HEK293 (cell line): ENCODE data around the gene KPNA5.
"Not testable (repeated sequence)": the region's sequence is repeated elsewhere in the genome, so short reads cannot be mapped to it uniquely, and the experiment has no call there.

ENCODE experiments used
- CTCF ChIA-PET: fragments of 350-600 bp; formaldehyde crosslinking; extraction: SDS; loops from one replicate; lab custom pipeline; 2021; ENCODE audit warnings: antibody characterized with exemption; lab: Yijun Ruan, JAX
- POLR2A ChIA-PET: fragments of 300-600 bp; formaldehyde crosslinking; extraction: SDS; loops from one replicate; lab custom pipeline; 2020; ENCODE audit warnings: antibody characterized with exemption, inconsistent platforms; lab: Yijun Ruan, JAX
- H3K27ac ChIP-seq: fragments of 200-500 bp; sonication (Bioruptor generic); 2 replicates; pipeline ENCODE4 v1.5.1; 2014; ENCODE audit warnings: low read depth, low read length, control low read depth, inconsistent platforms; ENCODE audit errors: extremely low read depth
- H3K36me3 ChIP-seq, 2 experiments: fragments of 200-500 bp in 1 of 2; sonication (Bioruptor generic) in 1 of 2; 1 replicate in 1 of 2; 2 replicates in 1 of 2; pipeline ENCODE4 v1.5.1; 2014 to 2017; ENCODE audit warnings: inconsistent platforms in 2 of 2, low read length in 2 of 2; ENCODE audit not compliant: control insufficient read depth in 2 of 2, insufficient read depth in 1 of 2
- H3K4me1 ChIP-seq: fragments of 200-500 bp; sonication (Bioruptor generic); 2 replicates; pipeline ENCODE4 v1.5.1; 2014; ENCODE audit warnings: mild to moderate bottlenecking, low read length, inconsistent platforms; ENCODE audit not compliant: control insufficient read depth, insufficient read depth
- H3K4me3 ChIP-seq: 2 replicates; pipeline ENCODE4 v1.5.1; 2011; ENCODE audit warnings: low read depth, mild to moderate bottlenecking, control low read depth, low read length, moderate library complexity
- H3K9me3 ChIP-seq: fragments of 200-500 bp; sonication (Bioruptor generic); 2 replicates; pipeline ENCODE4 v1.5.1; 2014; ENCODE audit warnings: low read depth, low read length, inconsistent platforms; ENCODE audit not compliant: control insufficient read depth, insufficient read depth
- HIC1 ChIP-seq: fragments of 450-650 bp; formaldehyde crosslinking; IDR thresholded peaks from 2 replicates; pipeline ENCODE4 v1.5.1; 2016; ENCODE audit warnings: missing biosample characterization, missing genetic modification characterization
- IKZF3 ChIP-seq: fragments of 450-650 bp; IDR thresholded peaks from 2 replicates; pipeline ENCODE4 v1.5.0; 2018; ENCODE audit warnings: missing biosample characterization, mild to moderate bottlenecking, missing genetic modification characterization, moderate library complexity
- KLF16 ChIP-seq: fragments of 450-650 bp; formaldehyde crosslinking; IDR thresholded peaks from 2 replicates; pipeline ENCODE4 v1.5.1; 2017; ENCODE audit warnings: missing biosample characterization, missing genetic modification characterization
- ZBTB6 ChIP-seq: fragments of 450-650 bp; formaldehyde crosslinking; IDR thresholded peaks from 2 replicates; pipeline ENCODE4 v1.5.1; 2017; ENCODE audit warnings: missing biosample characterization, missing genetic modification characterization
- ZNF146 ChIP-seq: fragments of 450-650 bp; formaldehyde crosslinking; IDR thresholded peaks from 2 replicates; pipeline ENCODE4 v1.5.1; 2016; ENCODE audit warnings: missing biosample characterization, missing genetic modification characterization
- ZNF211 ChIP-seq: fragments of 450-650 bp; formaldehyde crosslinking; IDR thresholded peaks from 2 replicates; pipeline ENCODE4 v1.5.1; 2016; ENCODE audit warnings: low read depth, missing biosample characterization, missing genetic modification characterization
- ZNF24 ChIP-seq: fragments of 450-650 bp; formaldehyde crosslinking; IDR thresholded peaks from 2 replicates; pipeline ENCODE4 v1.5.1; 2016; ENCODE audit warnings: missing biosample characterization, missing genetic modification characterization
- ZNF302 ChIP-seq: fragments of 450-650 bp; formaldehyde crosslinking; IDR thresholded peaks from 2 replicates; pipeline ENCODE4 v1.5.1; 2016; ENCODE audit warnings: missing biosample characterization, missing genetic modification characterization, low read depth
- ZNF311 ChIP-seq: fragments of 450-650 bp; formaldehyde crosslinking; IDR thresholded peaks from 2 replicates; pipeline ENCODE4 v1.5.1; 2017; ENCODE audit warnings: missing biosample characterization, missing genetic modification characterization, borderline replicate concordance
- ZNF501 ChIP-seq: fragments of 450-650 bp; formaldehyde crosslinking; IDR thresholded peaks from 2 replicates; pipeline ENCODE4 v1.5.1; 2016; ENCODE audit warnings: missing biosample characterization, missing genetic modification characterization
- ZNF530 ChIP-seq: fragments of 450-650 bp; formaldehyde crosslinking; IDR thresholded peaks from 2 replicates; pipeline ENCODE4 v1.5.1; 2016; ENCODE audit warnings: low read depth, missing biosample characterization, missing genetic modification characterization
- ZNF555 ChIP-seq: fragments of 450-650 bp; formaldehyde crosslinking; conservative IDR thresholded peaks from 2 replicates; pipeline ENCODE4 v1.5.1; 2017; ENCODE audit warnings: missing biosample characterization, mild to moderate bottlenecking, missing genetic modification characterization, inconsistent platforms
- ZNF580 ChIP-seq: fragments of 450-650 bp; formaldehyde crosslinking; IDR thresholded peaks from 2 replicates; pipeline ENCODE4 v1.5.1; 2016; ENCODE audit warnings: missing biosample characterization, missing genetic modification characterization
- ZNF585B ChIP-seq: fragments of 450-650 bp; formaldehyde crosslinking; IDR thresholded peaks from 2 replicates; pipeline ENCODE4 v1.5.1; 2016; ENCODE audit warnings: missing biosample characterization, missing genetic modification characterization
- ZNF785 ChIP-seq: fragments of 450-650 bp; formaldehyde crosslinking; IDR thresholded peaks from 2 replicates; pipeline ENCODE4 v1.5.1; 2016; ENCODE audit warnings: missing biosample characterization, missing genetic modification characterization
- ZNF791 ChIP-seq: fragments of 450-650 bp; formaldehyde crosslinking; IDR thresholded peaks from 2 replicates; pipeline ENCODE4 v1.5.1; 2016; ENCODE audit warnings: missing biosample characterization, missing genetic modification characterization
- ZSCAN5A ChIP-seq: fragments of 450-650 bp; formaldehyde crosslinking; IDR thresholded peaks from 2 replicates; pipeline ENCODE4 v1.5.1; 2016; ENCODE audit warnings: missing biosample characterization, missing genetic modification characterization

The KPNA5 gene

GRCh38 chr6:116740486-116740885 lies 59.5 kb downstream of the KPNA5 start:
- H3K9me3 ChIP-seq, H3K4me1 ChIP-seq, H3K27ac ChIP-seq, H3K36me3 ChIP-seq, H3K4me3 ChIP-seq, CTCF ChIA-PET, POLR2A ChIA-PET: not testable (repeated sequence)
- peak; percentile 90 for TF ChIP-seq ZNF146 (tag by site-specific recombination)
- peak; percentile 21; the same call in 1 of the 2 replicates for TF ChIP-seq ZNF580 (tag by site-specific recombination)

- H3K9me3 ChIP-seq = no peaks in the 10 kb centered on the region
- TF ChIP-seq ZNF24 (tag by site-specific recombination) (no peak), ZNF311 (tag by site-specific recombination) (no peak), ZNF791 (tag by site-specific recombination) (no peak), ZNF302 (tag by site-specific recombination) (no peak), ZNF501 (tag by site-specific recombination) (no peak), ZNF555 (tag by site-specific recombination) (no peak), IKZF3 (tag by site-specific recombination) (no peak)
- peaks cover 0 to 6% of the 10 kb centered on the region in 2 experiments; a peak in 1 of 3 replicates for H3K36me3 ChIP-seq
- ChIA-PET POLR2A (no interaction called here), CTCF (interaction anchor here (0.6 kb wide), 1 partner anchor 1612 kb away, joined by 3 read pairs; no protein-coding TSS in a partner anchor)
- H3K4me1 ChIP-seq = no peaks in the 10 kb centered on the region
- no peak overlapping the region for H3K4me3 ChIP-seq
- no peak overlapping the region for H3K27ac ChIP-seq
Observed at GRCh38 chr6:116741571-116741970, 60.6 kb downstream of the KPNA5 start.

- H3K4me1 ChIP-seq = no peaks in the 10 kb centered on the region
- no peak for TF ChIP-seq HIC1 (tag by site-specific recombination)
- TF ChIP-seq ZBTB6 (tag by site-specific recombination) = no peak
- no peak for TF ChIP-seq KLF16 (tag by site-specific recombination)
- no peak for TF ChIP-seq ZNF785 (tag by site-specific recombination)
- TF ChIP-seq ZNF791 (tag by site-specific recombination) = no peak
- no peak for TF ChIP-seq ZSCAN5A (tag by site-specific recombination)
- TF ChIP-seq ZNF211 (tag by site-specific recombination) = no peak
- TF ChIP-seq ZNF585B = no peak
- no peak for TF ChIP-seq ZNF530 (tag by site-specific recombination)
- no peak for TF ChIP-seq ZNF555 (tag by site-specific recombination)
- POLR2A ChIA-PET = no interaction called here
- CTCF ChIA-PET = interaction anchor here (0.7 kb wide), 1 partner anchor 205 kb away, joined by 4 read pairs; no protein-coding TSS in a partner anchor
- no peaks in the 10 kb centered on the region for H3K36me3 ChIP-seq
- no peak overlapping the region for H3K4me3 ChIP-seq
- H3K9me3 ChIP-seq = no peaks in the 10 kb centered on the region
- H3K27ac ChIP-seq = no peak overlapping the region
Observed at GRCh38 chr6:116745176-116745575, 64.2 kb downstream of the KPNA5 start.
